Parathyroid adenoma (tissue), 2 donors: Measurements from ENCODE around the gene CBFB.
"Not testable (repeated sequence)": the region's sequence is repeated elsewhere in the genome, so short reads cannot be mapped to it uniquely, and the experiment has no call there.

ENCODE experiments used
- H2AFZ ChIP-seq: fragments of 300-600 bp; sonication (generic); one replicate; pipeline ENCODE4 v1.7.0; 2017; ENCODE audit warnings: antibody characterized with exemption, mild to moderate bottlenecking
- H3K27ac ChIP-seq: fragments of 300-600 bp; sonication (generic); one replicate; pipeline ENCODE4 v1.7.0; 2017
- H3K27me3 ChIP-seq: fragments of 300-600 bp; sonication (generic); one replicate; pipeline ENCODE4 v1.7.0; 2017; ENCODE audit warnings: low read length; ENCODE audit not compliant: control insufficient read depth, insufficient read depth
- H3K36me3 ChIP-seq: fragments of 300-600 bp; sonication (generic); one replicate; pipeline ENCODE4 v1.7.0; 2017; ENCODE audit warnings: low read length; ENCODE audit not compliant: control insufficient read depth, insufficient read depth
- H3K4me1 ChIP-seq: fragments of 300-600 bp; sonication (generic); one replicate; pipeline ENCODE4 v1.7.0; 2017; ENCODE audit warnings: control low read depth
- H3K4me2 ChIP-seq: fragments of 300-600 bp; sonication (generic); one replicate; pipeline ENCODE4 v1.7.0; 2017; ENCODE audit warnings: low read length
- H3K4me3 ChIP-seq: fragments of 300-600 bp; sonication (generic); one replicate; pipeline ENCODE4 v1.7.0; 2017; ENCODE audit warnings: low read depth, low read length
- H3K79me2 ChIP-seq: fragments of 300-600 bp; sonication (generic); one replicate; pipeline ENCODE4 v1.7.0; 2017; ENCODE audit warnings: control low read depth
- H3K9ac ChIP-seq: fragments of 300-600 bp; sonication (generic); one replicate; pipeline ENCODE4 v1.7.0; 2017; ENCODE audit warnings: mild to moderate bottlenecking
- H3K9me3 ChIP-seq: fragments of 300-600 bp; sonication (generic); one replicate; pipeline ENCODE4 v1.7.0; 2017; ENCODE audit warnings: low read length; ENCODE audit not compliant: control insufficient read depth
- TF ChIP-seq, protein P1 (sequence below): fragments of 300-600 bp; sonication (generic); IDR thresholded peaks from one replicate; pipeline ENCODE4 v1.7.0; 2017; ENCODE audit warnings: antibody characterized with exemption, mild to moderate bottlenecking
- donor health status: primary hyperparathyroidism.

CBFB gene

DNA sequence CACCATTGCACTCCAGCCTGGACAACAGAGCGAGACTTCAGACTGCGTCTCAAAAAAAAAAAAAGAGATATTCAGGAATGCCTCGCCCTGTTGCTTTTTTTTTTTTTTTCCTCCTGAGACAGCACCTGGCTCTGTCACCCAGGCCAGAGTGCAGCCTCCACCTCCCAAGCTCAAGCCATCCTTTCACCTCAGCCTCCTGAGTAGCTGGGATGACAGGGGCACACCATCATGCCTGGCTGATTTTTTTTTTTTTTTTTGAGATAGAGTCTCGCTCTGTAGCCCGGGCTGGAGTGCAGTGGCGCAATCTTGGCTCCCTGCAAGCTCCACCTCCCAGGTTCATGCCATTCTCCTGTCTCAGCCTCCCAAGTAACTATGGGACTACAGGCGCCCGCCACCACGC, 88.8 kb downstream of the CBFB start:
- H3K4me2 ChIP-seq = no peak overlapping the region
- no peak overlapping the region for H3K27ac ChIP-seq
- no peaks in the 10 kb centered on the region for H3K4me1 ChIP-seq
- H3K27me3 ChIP-seq = no peaks in the 10 kb centered on the region
- TF ChIP-seq, protein P1, sequence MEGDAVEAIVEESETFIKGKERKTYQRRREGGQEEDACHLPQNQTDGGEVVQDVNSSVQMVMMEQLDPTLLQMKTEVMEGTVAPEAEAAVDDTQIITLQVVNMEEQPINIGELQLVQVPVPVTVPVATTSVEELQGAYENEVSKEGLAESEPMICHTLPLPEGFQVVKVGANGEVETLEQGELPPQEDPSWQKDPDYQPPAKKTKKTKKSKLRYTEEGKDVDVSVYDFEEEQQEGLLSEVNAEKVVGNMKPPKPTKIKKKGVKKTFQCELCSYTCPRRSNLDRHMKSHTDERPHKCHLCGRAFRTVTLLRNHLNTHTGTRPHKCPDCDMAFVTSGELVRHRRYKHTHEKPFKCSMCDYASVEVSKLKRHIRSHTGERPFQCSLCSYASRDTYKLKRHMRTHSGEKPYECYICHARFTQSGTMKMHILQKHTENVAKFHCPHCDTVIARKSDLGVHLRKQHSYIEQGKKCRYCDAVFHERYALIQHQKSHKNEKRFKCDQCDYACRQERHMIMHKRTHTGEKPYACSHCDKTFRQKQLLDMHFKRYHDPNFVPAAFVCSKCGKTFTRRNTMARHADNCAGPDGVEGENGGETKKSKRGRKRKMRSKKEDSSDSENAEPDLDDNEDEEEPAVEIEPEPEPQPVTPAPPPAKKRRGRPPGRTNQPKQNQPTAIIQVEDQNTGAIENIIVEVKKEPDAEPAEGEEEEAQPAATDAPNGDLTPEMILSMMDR = no peak
- no peaks in the 10 kb centered on the region for H3K36me3 ChIP-seq
- no peak overlapping the region for H3K9ac ChIP-seq
- no peak overlapping the region for H3K4me3 ChIP-seq
- H3K79me2 ChIP-seq = peaks cover 23% of the 10 kb centered on the region
- no peak overlapping the region for H2AFZ ChIP-seq
- H3K9me3 ChIP-seq = no peaks in the 10 kb centered on the region

DNA sequence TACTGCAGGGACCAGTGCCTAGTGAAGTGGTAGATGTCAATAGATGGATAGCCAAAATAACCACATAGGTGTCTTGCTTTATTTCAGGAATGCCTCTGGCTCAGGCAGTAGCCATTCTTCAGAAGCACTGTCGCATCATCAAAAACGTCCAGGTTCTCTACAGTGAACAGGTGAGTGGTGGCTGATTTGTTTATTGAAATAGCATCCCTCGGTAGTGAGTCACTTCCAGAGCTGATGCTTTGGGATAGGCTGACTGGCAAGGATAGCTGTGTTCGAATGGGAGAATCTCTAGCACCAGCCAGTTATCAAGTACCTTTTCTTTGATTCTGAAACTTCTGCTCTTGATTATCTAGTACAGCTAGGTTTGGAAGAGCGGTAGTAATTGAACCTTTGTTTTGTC, 91.1 kb downstream of the CBFB start:
- TF ChIP-seq, protein P1 = no peak
- peaks cover 20% of the 10 kb centered on the region for H3K79me2 ChIP-seq
- H2AFZ ChIP-seq = no peak overlapping the region
- no peaks in the 10 kb centered on the region for H3K9me3 ChIP-seq
- H3K36me3 ChIP-seq = no peaks in the 10 kb centered on the region
- no peak overlapping the region for H3K4me3 ChIP-seq
- no peaks in the 10 kb centered on the region for H3K4me1 ChIP-seq
- H3K27me3 ChIP-seq = no peaks in the 10 kb centered on the region
- no peak overlapping the region for H3K27ac ChIP-seq
- no peak overlapping the region for H3K4me2 ChIP-seq
- H3K9ac ChIP-seq = no peak overlapping the region

DNA sequence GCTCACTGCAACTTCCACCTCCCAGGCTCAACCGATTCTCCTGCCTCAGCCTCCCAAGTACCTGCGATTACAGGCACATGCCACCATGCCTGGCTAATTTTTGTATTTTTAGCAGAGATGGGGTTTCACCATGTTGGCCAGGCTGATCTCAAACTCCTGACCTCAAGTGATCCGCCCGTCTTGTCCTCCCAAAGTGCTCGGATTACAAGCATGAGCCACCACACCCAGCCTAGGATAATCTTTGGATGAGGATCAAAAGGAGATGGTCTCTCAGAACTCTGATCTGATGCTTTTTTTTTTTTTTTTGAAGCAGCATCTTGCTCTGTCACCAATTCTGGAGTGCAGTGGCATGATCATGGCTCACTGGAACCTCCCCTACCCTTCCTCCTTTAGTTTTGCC, 93.8 kb downstream of the CBFB start:
- not testable (repeated sequence) for H3K27ac ChIP-seq, H3K4me1 ChIP-seq, H3K36me3 ChIP-seq, H3K9me3 ChIP-seq, H2AFZ ChIP-seq, H3K9ac ChIP-seq, H3K27me3 ChIP-seq, H3K4me3 ChIP-seq, H3K4me2 ChIP-seq
- H3K79me2 ChIP-seq = peaks cover 19% of the 10 kb centered on the region

DNA sequence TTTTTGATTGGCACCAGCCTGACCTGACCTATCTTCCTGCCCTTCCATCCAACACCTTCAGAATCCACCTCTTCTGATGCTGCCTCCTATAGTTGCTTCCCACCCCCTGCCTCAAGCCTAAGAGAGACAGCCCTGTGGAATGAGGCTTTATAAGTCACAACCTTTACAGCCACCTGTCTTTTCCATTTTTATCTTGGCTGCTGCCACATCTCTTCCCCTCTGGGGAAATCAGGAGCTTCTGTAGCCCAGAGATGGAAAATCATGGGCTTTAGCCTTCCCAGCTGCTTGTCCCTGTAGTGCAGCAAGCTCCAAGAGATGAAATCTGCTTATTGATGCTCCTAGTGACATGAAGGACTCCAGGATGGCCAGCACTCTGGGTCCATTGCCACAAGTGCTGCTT, 99.5 kb downstream of the CBFB start:
- Histone ChIP-seq H3K36me3 (no peaks in the 10 kb centered on the region), H3K4me2 (no peak overlapping the region), H3K4me1 (no peaks in the 10 kb centered on the region), H3K9me3 (no peaks in the 10 kb centered on the region), H3K9ac (no peak overlapping the region), H3K79me2 (peaks cover 12% of the 10 kb centered on the region), H2AFZ (no peak overlapping the region), H3K4me3 (no peak overlapping the region), H3K27me3 (no peaks in the 10 kb centered on the region), H3K27ac (no peak overlapping the region)
- TF ChIP-seq, protein P1 = no peak

DNA sequence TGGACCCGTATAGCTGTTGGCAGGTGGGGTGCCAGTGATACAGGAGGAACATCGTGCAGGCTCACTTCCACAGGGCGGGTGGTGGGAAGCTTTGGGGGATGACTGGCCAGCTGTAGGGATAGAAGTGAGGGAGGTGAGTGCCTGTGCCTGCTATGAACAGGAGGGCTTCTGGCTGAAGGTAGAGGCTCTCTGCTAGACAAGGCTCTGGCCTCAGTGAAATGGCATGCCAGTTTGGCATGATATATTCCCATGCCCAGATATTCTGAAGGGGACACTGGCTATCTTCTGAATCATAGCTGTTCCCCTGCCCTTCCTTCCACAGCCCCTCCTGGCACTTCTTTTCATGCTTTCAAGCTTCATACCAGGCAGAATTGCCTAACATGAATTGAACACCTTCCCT, 99.9 kb downstream of the CBFB start:
- Histone ChIP-seq H3K9me3 (no peaks in the 10 kb centered on the region), H3K9ac (no peak overlapping the region), H3K79me2 (peaks cover 12% of the 10 kb centered on the region), H2AFZ (no peak overlapping the region), H3K4me3 (no peak overlapping the region), H3K36me3 (no peaks in the 10 kb centered on the region), H3K27ac (no peak overlapping the region), H3K27me3 (no peaks in the 10 kb centered on the region), H3K4me2 (no peak overlapping the region), H3K4me1 (no peaks in the 10 kb centered on the region)
- TF ChIP-seq, protein P1 = no peak
